ENCODE measurements around the gene PAGE5.

The PAGE5 gene

GRCh38 chrX:55210931-55211677, 9.0 kb upstream of the PAGE5 start:
- DNase-seq (ENCODE audit: low read depth in 1 of 2, low spot score in 1 of 2), result no peak
- TF ChIP-seq GABPA (IDR thresholded peaks at IDR 0.05; ENCODE audit: low read depth) (no peak), SPI1 (IDR thresholded peaks at IDR 0.05; ENCODE audit: borderline replicate concordance, low read depth) (no peak), POLR2AphosphoS5 (IDR thresholded peaks at IDR 0.05; ENCODE audit: low read depth) (no peak), REST (IDR thresholded peaks at IDR 0.05; ENCODE audit: insufficient replicate concordance, low read depth) (no peak)
- TF ChIP-seq, protein P1, sequence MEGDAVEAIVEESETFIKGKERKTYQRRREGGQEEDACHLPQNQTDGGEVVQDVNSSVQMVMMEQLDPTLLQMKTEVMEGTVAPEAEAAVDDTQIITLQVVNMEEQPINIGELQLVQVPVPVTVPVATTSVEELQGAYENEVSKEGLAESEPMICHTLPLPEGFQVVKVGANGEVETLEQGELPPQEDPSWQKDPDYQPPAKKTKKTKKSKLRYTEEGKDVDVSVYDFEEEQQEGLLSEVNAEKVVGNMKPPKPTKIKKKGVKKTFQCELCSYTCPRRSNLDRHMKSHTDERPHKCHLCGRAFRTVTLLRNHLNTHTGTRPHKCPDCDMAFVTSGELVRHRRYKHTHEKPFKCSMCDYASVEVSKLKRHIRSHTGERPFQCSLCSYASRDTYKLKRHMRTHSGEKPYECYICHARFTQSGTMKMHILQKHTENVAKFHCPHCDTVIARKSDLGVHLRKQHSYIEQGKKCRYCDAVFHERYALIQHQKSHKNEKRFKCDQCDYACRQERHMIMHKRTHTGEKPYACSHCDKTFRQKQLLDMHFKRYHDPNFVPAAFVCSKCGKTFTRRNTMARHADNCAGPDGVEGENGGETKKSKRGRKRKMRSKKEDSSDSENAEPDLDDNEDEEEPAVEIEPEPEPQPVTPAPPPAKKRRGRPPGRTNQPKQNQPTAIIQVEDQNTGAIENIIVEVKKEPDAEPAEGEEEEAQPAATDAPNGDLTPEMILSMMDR (IDR thresholded peaks at IDR 0.05; ENCODE audit: insufficient read depth, low read length), result no peak
- Histone ChIP-seq H3K27me3 (ENCODE audit: insufficient read depth, poor library complexity, severe bottlenecking) (no peaks in the 10 kb centered on the region), H3K4me3 (replicated peaks; ENCODE audit: insufficient read depth, low read length) (no peak overlapping the region), H3K27ac (replicated peaks) (no peak overlapping the region)

- TF ChIP-seq POLR2AphosphoS5 (IDR thresholded peaks at IDR 0.05; ENCODE audit: low read depth) (no peak), GABPA (IDR thresholded peaks at IDR 0.05; ENCODE audit: low read depth) (no peak), REST (IDR thresholded peaks at IDR 0.05; ENCODE audit: insufficient replicate concordance, low read depth) (no peak), SPI1 (IDR thresholded peaks at IDR 0.05; ENCODE audit: borderline replicate concordance, low read depth) (no peak)
- TF ChIP-seq, protein P1 (IDR thresholded peaks at IDR 0.05; ENCODE audit: insufficient read depth, low read length), result no peak
- Histone ChIP-seq H3K27ac (replicated peaks) (no peak overlapping the region), H3K27me3 (ENCODE audit: insufficient read depth, poor library complexity, severe bottlenecking) (no peaks in the 10 kb centered on the region), H3K4me3 (replicated peaks; ENCODE audit: insufficient read depth, low read length) (no peak overlapping the region)
- DNase-seq (ENCODE audit: low read depth in 1 of 2, low spot score in 1 of 2), result no peak
Observed at GRCh38 chrX:55213381-55213780, 6.8 kb upstream of the PAGE5 start.

- no peak overlapping the region for H3K27ac ChIP-seq (replicated peaks)
- no peak overlapping the region for H3K4me3 ChIP-seq (replicated peaks; ENCODE audit: insufficient read depth, low read length)
- no peaks in the 10 kb centered on the region for H3K27me3 ChIP-seq (ENCODE audit: insufficient read depth, poor library complexity, severe bottlenecking)
- DNase-seq (ENCODE audit: low read depth in 1 of 2, low spot score in 1 of 2), result no peak
- TF ChIP-seq REST (IDR thresholded peaks at IDR 0.05; ENCODE audit: insufficient replicate concordance, low read depth) (no peak), POLR2AphosphoS5 (IDR thresholded peaks at IDR 0.05; ENCODE audit: low read depth) (no peak), SPI1 (IDR thresholded peaks at IDR 0.05; ENCODE audit: borderline replicate concordance, low read depth) (no peak), GABPA (IDR thresholded peaks at IDR 0.05; ENCODE audit: low read depth) (no peak)
- TF ChIP-seq, protein P1 (IDR thresholded peaks at IDR 0.05; ENCODE audit: insufficient read depth, low read length), result no peak
Observed at GRCh38 chrX:55240788-55241340, 20.7 kb downstream of the PAGE5 start.

All from HL-60 (cell line).